ENCODE measurements around the gene RGL1.
"Not testable (repeated sequence)": the region's sequence is repeated elsewhere in the genome, so short reads cannot be mapped to it uniquely, and the experiment has no call there.

Gene RGL1

GRCh38 chr1:183804916-183805841 lies at the start of gene RGL1:
TSS of gene RGL1 (plus strand) at chr1:183805120. CDS start at chr1:183805298, 178 bp downstream.
- peak in 56 of 58 donors; percentile 14 to 83 (median 64) for DNase-seq

- DNase-seq, result no peak
Observed at GRCh38 chr1:183756326-183756725, 48.6 kb upstream of the RGL1 start.

- DNase-seq, result no peak
Observed at GRCh38 chr1:183757061-183757460, 47.9 kb upstream of the RGL1 start.

- no peak for DNase-seq
Observed at GRCh38 chr1:183758913-183759312, 46.0 kb upstream of the RGL1 start.

GRCh38 chr1:183760661-183761060 lies 44.3 kb upstream of the RGL1 start:
- DNase-seq, result no peak

- DNase-seq, result no peak
Observed at GRCh38 chr1:183761871-183762270, 43.0 kb upstream of the RGL1 start.

GRCh38 chr1:183762856-183763255 lies 42.1 kb upstream of the RGL1 start:
- not testable (repeated sequence) for DNase-seq

GRCh38 chr1:183764981-183765380 lies 39.9 kb upstream of the RGL1 start:
- no peak for DNase-seq

- no peak for DNase-seq
Observed at GRCh38 chr1:183769956-183770815, 34.7 kb upstream of the RGL1 start.

GRCh38 chr1:183770816-183771128 lies 34.1 kb upstream of the RGL1 start:
- DNase-seq, result no peak

GRCh38 chr1:183773482-183774274 lies 31.2 kb upstream of the RGL1 start:
- no peak for DNase-seq

GRCh38 chr1:183774938-183775337 lies 30.0 kb upstream of the RGL1 start:
- DNase-seq, result no peak

GRCh38 chr1:183776731-183777130 lies 28.2 kb upstream of the RGL1 start:
- no peak for DNase-seq

- no peak for DNase-seq
Observed at GRCh38 chr1:183777328-183777727, 27.6 kb upstream of the RGL1 start.

GRCh38 chr1:183778045-183778444 lies 26.9 kb upstream of the RGL1 start:
- DNase-seq, result no peak

- no peak for DNase-seq
Observed at GRCh38 chr1:183778568-183779433, 26.1 kb upstream of the RGL1 start.

- no peak for DNase-seq
Observed at GRCh38 chr1:183780159-183780558, 24.8 kb upstream of the RGL1 start.

GRCh38 chr1:183780757-183781156 lies 24.2 kb upstream of the RGL1 start:
- no peak for DNase-seq

- DNase-seq, result no peak
Observed at GRCh38 chr1:183783342-183783741, 21.6 kb upstream of the RGL1 start.

Data from anterior cingulate cortex (tissue), 58 donors.